ENCODE results near the gene CNKSR1.
A peak's percentile ranks its signal among the peaks of the same experiment; 100 is the strongest.
"Not testable (repeated sequence)": the region's sequence is repeated elsewhere in the genome, so short reads cannot be mapped to it uniquely, and the experiment has no call there.

CNKSR1 gene

DNA sequence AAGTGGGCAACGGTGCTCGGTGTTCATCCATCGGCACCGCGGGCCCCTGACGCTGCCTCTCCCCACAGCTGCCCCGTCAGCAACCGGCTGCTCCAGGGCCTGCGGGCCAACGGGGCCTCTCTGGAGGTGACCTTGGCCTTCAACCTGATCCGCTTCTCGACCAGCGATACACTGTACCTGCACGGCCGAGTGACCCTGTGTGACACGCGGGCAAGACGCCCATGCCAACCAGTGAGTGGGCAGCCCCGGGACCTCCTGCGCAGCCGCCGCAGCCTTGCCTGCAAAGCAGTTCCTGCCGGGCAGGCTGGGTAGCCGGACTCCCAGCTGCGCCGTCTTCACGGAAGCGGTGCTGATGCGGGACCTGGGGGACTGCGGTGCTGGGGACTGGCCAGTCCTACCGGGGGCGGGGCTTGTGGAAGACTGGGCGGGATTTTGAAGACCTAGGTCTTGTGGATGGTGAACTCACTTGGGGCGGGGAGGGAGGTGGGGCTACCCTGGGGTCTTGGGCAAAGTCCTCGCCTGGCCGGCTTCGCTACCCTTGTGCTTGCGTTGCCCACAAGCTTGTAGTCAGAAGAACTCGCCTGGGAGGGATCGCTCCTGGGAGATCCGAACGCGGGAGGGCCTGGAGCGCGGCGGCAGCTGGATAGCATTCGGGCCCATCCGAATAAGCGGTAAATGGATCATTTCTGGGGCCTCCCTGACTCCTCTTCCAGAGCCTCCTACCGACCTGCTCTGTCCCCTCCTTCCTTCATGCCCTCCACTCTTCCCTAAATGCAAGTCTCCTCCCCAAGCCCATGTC lies 47.9 kb downstream of the CNKSR1 start:
- no peak for DNase-seq (ENCODE audit: low read depth in 2 of 2)

DNA sequence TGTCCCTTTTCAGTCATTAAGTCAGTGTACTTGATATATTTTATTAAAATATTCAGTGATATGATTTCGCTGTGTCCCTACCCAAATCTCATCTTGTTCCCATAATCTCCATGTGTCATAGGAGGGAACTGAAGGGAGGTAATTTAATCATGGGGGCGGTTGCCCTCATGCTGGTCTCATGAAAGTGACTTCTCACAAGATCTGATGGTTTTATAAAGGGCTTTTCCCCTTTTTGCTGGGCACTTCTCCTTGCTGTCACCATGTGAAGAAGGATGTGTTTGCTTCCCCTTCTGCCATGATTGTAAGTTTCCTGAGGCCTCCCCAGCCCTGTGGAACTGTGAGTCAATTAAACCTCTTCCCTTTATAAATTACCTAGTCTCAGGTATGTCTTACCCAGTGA lies 53.4 kb downstream of the CNKSR1 start:
- not testable (repeated sequence) for DNase-seq (ENCODE audit: low read depth in 2 of 2)

DNA sequence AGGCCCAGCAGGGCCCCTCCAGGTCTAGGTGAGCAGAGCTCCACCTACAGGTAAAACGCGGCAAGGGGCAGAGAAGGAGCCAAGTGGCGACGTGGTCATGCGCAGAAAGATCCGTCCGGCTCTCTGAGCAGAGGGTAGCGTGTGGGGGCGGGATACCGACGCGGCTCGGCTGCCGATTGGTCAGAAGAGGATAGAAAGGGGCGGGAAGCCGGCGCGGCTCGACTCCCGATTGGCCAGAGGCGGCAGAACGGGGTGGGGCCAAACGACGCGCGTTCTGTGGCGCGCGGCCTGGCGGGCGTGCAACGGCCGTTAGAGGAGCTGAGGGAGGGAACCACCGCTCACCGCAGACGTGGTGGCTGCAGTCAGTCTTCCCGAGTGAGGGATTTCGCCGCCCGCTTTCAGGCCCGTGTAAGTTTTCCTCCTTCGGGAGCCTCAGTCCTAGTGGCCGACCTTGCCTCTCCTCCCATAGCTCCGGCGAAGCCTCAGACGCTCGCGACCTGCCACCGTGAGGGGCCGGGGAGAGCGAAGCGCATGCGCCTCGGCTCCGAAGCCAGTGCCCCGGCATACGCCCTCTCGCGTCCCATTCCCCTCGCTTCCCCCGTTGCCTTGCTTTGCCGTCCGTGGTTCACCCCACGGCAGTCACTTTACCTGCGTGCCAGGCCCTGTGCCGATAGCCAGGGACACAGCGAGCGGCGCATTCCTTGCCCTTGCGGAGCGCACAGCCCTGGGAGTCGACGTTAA lies 56.8 kb downstream of the CNKSR1 start, which contains the start of gene CEP85:
Gene CEP85 (plus strand): TSS at position 298 of the 741 bp plus-strand sequence. CDS start 5,584 bp downstream, outside the sequence.
- DNase-seq (ENCODE audit: low read depth in 2 of 2) = peak; percentile 97 to 98

DNA sequence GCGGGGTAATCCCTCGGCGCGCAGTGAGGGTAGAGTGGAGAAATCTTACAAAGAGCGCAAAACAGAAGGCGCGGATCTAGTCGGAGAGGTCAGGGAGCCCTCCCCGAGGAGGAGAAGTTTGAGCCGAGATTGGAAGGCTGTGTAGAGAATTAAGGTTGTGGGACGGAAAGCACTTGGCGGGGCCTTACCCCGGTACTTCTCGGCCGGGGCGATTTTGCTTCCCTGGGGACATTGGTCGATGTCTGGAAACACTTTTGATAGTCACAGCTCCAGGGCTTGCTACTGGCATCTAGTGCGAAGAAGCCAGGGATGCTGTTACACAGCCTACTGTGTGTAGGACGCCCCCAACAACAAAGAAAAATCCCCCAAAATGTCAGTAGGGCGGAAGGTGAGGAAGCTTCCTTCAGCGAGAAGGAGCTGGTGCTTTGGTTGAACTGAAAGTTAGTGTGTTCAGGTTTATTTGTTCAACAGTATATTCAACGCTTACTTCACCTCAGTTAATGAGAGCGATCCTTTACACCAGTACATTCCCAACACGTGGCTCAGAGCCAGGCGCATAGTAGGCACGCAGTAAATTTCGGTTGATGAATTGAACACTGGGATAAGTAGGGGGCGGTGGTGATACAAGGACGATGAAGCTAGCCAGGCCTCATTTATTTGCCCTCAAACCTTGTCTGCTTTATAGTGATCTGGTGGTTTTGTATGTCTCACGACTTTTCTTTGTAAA lies 57.5 kb downstream of the CNKSR1 start:
- DNase-seq (ENCODE audit: low read depth in 2 of 2) = peak in 1 of 2 donors; percentile 2

DNA sequence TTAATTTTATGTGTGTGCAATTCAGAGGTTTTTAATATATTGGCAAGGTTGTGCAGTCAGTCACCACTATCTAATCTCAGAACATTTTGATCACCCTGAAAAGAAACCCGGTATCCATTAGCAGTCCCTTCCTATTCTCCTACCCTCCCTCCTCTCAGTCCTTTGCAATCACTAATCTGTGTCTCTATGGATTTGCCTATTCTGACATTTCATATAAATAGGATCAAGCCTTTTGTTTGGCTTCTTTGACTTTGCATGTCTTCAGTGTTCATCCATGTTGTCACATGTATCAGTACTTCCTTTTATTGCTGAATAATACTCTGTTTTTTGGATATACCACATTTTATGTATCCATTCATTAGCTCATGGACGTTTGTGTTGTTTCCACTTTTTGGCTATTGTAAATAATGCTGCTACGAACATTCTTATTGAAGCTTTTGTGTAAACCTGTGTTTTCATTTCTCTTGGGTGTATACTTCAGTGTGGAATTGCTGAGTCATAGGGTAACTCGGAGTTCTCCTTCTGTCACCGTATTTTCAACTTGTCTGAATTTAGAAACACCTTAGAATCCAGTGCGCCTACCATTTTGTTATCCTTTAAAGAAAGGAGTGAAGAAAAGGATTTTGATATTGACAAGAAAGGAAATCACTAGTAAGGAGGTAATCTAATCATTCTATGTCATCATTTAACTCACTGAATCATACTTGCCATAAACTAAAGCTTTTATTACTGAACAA lies 60.1 kb downstream of the CNKSR1 start:
- no peak for DNase-seq (ENCODE audit: low read depth in 2 of 2)

All from stimulated activated CD8-positive, alpha-beta memory T cell treated with anti-CD3 and anti-CD28 coated beads, Interleukin-7, amount 100 ng/mL, for 1 hour (primary cell).